ENCODE measurements around the gene DNAJC10.

DNA sequence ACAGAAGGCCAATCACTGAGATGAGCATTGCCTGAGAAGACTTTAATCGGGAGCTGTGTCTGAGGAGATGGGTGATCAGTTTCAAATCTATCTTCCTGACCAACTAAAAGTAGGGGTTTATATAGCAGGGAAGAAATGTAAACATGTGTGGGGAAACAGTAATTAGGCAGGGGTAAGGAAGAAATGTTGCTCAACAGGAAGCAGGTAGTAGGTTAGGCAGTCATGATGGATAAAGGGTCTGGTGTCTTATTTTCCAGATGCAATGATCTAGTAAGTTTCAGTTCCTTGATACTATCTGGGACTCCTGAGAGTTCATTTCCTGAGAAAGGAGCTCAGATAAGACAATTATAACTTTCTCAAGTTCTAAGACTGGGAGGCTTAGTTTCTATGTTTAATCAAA is 33.8 kb upstream of the DNAJC10 start:
- no peak for TF ChIP-seq CTCF (IDR thresholded peaks at IDR 0.05; ENCODE audit: poor library complexity)
- TF ChIP-seq EZH2 (IDR thresholded peaks at IDR 0.05; ENCODE audit: borderline replicate concordance), result no peak
